HG03432 (cell line): ENCODE results near the gene XYLT1.

Experiments
- ATAC-seq: cut with Tn5 transposase; IDR thresholded peaks from one replicate; pipeline ENCODE4 v1.9.1; 2021; ENCODE audit warnings: mild to moderate bottlenecking, moderate library complexity; ENCODE audit not compliant: unreplicated experiment

Gene XYLT1

DNA sequence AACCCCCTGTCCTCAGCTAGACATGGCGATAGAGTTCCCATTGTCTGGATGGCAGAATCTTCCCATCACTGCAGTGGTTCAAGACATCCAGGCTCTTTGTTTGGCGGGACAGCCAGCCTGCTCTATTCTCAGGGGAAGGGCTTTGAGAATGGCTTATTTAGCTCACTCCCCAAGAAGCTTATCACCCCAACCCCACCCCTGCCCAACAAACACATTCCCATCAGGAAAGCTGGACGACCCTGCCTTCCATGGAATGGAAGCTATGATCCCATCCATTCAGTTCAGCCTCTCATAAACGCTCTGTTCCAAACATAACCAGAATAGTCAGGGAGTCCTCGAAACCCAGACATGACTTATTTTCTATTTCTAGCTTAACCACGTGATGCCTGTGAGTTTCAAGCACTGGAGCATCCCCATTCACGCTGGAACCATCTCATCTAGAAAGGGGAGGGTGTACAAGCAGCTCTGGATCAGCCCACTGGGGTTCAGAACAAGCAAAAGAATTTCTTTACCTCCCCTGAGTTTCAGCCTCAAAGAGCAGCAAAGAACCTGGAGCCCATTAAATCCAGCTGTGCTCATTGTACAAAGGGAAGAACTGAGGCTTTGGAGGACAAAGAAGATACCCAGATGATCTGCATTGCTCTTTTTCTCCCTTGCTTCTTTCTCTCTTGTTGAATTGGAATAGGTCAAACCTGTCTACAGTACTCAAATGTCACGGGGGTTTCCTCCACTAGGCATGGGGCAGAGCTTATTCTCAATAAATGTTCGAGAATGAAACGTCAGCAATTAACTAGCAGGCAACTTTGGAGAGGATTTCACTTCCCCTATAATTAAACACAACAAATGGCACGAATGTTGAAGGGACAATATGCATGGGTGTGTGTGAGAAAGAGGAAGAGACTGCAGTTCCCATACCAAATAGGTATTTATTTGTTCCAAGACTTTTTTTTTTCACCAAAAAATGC, 93.1 kb downstream of the XYLT1 start:
- peak; percentile 70 for ATAC-seq

DNA sequence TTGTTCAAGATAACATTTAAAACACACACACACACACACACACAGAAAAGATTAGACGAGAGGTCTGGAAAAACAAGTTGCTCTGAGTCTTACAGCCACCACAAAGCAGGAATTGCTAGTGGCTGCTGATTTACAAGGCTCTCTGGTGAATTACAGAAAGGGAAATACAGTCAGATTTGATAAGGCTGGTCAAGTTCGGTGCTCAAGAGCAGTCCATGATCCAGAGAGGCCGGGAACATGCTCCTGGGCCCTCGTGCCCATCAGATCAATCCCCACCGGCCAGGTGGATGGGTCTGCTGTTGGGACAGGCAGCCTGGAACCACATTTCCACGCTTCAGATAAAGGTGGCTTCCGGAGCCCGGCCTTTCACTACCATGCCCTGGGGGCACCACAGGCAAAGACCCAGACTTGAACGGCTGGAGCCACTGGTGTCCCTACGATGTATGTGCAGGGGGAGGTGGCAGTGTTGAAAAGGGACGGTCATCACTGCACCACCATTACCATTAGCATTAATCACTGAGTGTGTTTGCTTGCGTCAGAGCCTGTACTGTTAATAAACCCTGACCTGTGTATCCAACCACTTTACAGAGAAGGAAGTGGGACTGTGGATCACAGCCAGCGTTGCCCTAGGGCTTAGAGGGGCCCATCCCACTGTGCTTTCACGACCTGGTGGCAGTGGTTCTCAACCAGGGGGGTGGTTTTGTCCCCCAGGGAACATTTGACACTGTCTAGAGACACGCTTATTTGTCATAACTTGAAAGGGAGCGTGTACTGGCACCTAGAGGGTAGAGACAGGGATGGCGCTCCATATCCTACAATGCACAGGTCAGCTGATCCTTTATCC, 95.1 kb downstream of the XYLT1 start:
- no peak for ATAC-seq

DNA sequence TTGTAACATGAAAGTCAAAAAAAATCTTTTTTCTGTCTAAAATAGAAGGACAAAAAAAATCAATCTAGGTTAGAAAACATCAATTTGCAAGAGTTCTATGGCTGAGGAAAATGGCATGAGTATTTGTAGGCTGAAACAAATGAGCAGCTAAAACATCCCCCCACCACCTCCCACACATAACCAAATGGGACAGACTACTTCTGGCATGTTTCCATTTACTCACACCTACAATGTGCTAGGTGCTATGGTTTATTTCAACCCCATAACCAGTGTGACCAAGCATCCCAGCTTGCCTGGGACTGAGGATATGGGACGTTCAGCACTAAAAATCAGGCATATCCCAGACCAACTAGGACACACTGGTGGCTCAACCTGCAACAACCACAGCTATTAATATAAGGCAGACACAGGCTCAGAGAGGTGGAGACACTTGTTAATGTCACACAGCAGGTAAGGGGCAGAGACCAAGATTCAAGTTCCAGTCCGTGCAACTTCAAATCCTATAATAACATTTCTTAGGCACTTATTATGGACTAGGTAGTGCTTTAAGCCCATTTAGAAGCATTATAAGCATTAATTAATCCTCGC, 96.0 kb downstream of the XYLT1 start:
- no peak for ATAC-seq

DNA sequence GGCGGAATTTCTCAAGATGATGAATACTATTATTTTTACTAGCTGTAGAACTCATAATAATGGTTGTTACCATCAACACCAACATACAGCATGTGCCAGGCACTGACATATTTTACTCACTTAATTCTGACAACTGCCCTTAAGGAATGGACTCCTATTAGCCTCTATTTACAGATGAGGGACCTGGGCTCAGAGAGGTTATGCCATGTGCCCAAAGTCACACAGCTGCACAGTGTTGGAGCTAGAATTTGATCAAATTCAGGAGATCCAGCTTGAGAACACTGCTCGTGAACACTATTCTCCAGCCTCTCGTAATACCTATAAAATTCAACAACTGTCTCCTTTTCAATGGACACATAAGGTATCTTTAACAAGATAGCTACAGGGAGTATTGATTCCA, 97.2 kb downstream of the XYLT1 start:
- no peak for ATAC-seq

DNA sequence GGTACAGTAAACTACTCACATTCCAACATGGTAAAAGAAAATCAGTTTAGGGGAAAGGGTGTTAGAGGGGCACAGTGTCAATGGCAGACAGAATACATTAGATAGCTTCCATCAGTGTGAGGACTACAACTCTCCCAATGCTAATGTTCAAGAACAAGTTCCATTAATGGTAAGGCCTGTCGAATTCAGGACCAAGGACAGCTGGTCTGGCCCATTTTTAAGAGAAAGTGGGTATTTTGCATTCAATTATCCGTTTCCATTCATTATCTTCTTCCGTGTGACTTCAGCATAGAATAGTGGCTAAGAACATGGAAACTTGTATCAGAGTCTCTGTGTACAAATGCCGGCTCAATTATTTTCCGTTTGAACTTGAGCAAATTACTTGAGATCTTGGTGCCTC, 98.4 kb downstream of the XYLT1 start:
- ATAC-seq = no peak

GRCh38 chr16:17371299-17371698, 99.5 kb downstream of the XYLT1 start:
- ATAC-seq = no peak

- no peak for ATAC-seq
Measured at GRCh38 chr16:17370731-17371285, 100.0 kb downstream of the XYLT1 start.

- ATAC-seq = no peak
Measured at GRCh38 chr16:17370223-17370707, 100.5 kb downstream of the XYLT1 start.

- ATAC-seq = peak; percentile 74
Measured at GRCh38 chr16:17369421-17370222, 101.1 kb downstream of the XYLT1 start.

- no peak for ATAC-seq
Measured at GRCh38 chr16:17368951-17369350, 101.8 kb downstream of the XYLT1 start.

- no peak for ATAC-seq
Measured at GRCh38 chr16:17368446-17368845, 102.3 kb downstream of the XYLT1 start.

GRCh38 chr16:17367923-17368322, 102.8 kb downstream of the XYLT1 start:
- no peak for ATAC-seq

- no peak for ATAC-seq
Measured at GRCh38 chr16:17367036-17367435, 103.7 kb downstream of the XYLT1 start.

DNA sequence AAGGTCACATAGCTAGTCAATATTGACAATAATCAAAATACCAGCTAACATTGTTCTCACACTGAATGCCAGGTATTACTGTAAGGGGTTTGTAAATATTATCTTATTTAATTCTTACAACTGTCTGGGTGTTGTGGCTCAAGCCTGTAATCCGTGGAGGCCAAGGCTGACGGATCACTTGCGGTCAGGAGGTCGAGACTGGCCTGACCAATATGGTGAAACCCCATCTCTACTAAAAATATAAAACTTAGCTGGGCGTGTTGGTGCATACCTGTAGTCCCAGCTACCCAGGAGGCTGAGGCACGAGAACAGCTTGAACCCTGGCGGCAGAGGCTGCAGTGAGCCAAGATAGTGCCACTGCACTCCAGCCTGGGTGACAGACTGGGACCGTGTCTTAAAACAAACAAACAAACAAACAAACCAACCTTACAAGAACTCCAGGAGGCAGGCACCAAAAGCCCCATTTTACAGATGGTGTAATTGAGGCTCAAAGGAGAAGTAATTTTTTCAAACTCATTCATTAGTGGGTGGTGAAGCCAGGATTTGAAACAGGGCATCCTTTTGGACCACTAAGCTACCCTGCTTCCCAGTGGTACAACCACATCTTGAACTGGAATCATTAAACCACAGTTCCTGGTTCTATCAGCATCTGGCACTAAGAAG, 104.3 kb downstream of the XYLT1 start:
- no peak for ATAC-seq

GRCh38 chr16:17365591-17366298, 105.0 kb downstream of the XYLT1 start:
- ATAC-seq = no peak

DNA sequence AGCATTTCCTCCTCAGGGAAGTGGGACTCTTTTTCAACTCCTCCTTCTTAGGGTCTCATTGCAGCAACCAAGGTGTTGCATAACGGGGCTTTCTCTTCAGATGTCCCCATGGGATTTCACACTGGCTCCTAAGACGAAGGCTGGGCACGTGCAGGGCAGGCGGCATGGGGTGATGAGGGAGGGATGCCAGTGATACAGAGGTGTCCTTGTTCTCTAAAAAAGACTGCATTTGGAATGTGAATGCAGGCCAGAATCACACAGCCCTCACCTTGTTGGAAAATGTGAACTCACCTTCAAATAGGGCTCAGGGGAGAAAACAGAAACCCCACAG, 105.6 kb downstream of the XYLT1 start:
- ATAC-seq = no peak

- ATAC-seq = no peak
Measured at GRCh38 chr16:17364319-17365210, 106.2 kb downstream of the XYLT1 start.

DNA sequence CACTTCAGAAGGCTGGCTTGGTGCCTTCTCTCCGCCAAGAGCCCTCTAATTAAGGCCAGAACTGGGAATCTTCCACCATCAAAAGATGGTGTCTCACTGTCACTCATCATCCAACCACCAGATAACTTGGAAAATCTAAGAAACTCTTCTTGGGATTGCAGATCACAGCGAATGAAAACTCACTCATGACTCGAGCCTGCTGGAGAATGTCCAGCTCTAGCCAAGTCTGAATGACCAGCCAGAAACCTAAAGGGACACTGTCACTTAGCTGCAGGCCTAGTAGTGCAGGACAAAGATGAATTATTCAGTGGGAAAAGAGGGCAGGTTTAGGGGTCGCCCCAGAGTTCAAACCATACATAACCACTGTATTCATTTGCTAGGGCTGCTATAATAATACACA, 107.8 kb downstream of the XYLT1 start:
- ATAC-seq = no peak
